ENCODE measurements around the gene CDH3. TPM values are rescaled to one million over a fixed set of nuclear protein-coding genes. Genes with fewer than 3 reads are reported as not detected.

The CDH3 gene
- total and polyA plus RNA-seq, 2 of the 8 experiments (the other 6 are each of a cell fraction or from before 2014, with no cell fraction given), result 146 to 171 TPM

- TF ChIP-seq CHD7 (IDR thresholded peaks at IDR 0.05; ENCODE audit: insufficient replicate concordance, low read length) (no peak), MAFK (IDR thresholded peaks at IDR 0.05; ENCODE audit: low read depth, low read length) (no peak), CEBPB (IDR thresholded peaks at IDR 0.05; ENCODE audit: low read depth, low read length) (no peak), POU5F1 (IDR thresholded peaks at IDR 0.05; ENCODE audit: low read depth, low read length) (no peak), RBBP5 (IDR thresholded peaks at IDR 0.05; ENCODE audit: borderline replicate concordance, low read depth, low read length) (no peak), CHD2 (IDR thresholded peaks at IDR 0.05; ENCODE audit: low read length) (no peak), CTBP2 (IDR thresholded peaks at IDR 0.05; ENCODE audit: borderline replicate concordance, insufficient read depth, insufficient read length, low read length) (no peak), NANOG (IDR thresholded peaks at IDR 0.05; ENCODE audit: insufficient read depth, low read depth, low read length, poor library complexity, severe bottlenecking) (no peak)
These were observed 3.1 kb upstream of the CDH3 start (continued) for GRCh38 chr16:68642047-68642435.
